G401.6 (cell line): ENCODE data around the gene HTR2C.
"Not testable (repeated sequence)": the region's sequence is repeated elsewhere in the genome, so short reads cannot be mapped to it uniquely, and the experiment has no call there.

Experiments
- FAIRE-seq: peaks from 2 replicates; lab custom pipeline; 2012; peaks lifted over from hg19 to GRCh38; lab: Jason Lieb, UNC

The HTR2C gene

DNA sequence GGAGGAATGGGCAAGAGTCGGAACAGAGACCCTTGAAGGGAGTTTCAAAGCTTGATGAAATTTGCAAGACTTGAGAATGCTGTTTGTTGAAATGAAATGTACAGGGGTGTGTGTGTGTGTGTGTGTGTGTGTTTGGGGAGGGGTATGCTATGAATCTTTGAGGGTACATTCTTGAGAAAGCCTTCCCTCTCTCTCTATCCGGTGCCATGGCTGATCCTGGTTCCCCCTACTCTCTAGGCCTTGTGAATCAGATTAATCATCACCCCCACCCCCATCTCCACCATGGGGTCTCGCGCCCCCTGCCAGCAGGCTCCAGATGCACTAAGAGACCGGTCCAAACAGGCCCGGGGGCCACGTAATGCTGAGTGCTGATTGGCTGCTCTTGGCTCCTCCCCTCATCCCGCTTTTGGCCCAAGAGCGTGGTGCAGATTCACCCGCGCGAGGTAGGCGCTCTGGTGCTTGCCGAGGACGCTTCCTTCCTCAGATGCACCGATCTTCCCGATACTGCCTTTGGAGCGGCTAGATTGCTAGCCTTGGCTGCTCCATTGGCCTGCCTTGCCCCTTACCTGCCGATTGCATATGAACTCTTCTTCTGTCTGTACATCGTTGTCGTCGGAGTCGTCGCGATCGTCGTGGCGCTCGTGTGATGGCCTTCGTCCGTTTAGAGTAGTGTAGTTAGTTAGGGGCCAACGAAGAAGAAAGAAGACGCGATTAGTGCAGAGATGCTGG, at the start of gene HTR2C:
TSS of gene HTR2C (plus strand) at position 441 of the 729 bp plus-strand sequence. CDS start 142,851 bp downstream, outside the sequence.
- no peak for FAIRE-seq

- FAIRE-seq: no peak
These were observed 3.5 kb upstream of the HTR2C start for GRCh38 chrX:114580336-114580735.

DNA sequence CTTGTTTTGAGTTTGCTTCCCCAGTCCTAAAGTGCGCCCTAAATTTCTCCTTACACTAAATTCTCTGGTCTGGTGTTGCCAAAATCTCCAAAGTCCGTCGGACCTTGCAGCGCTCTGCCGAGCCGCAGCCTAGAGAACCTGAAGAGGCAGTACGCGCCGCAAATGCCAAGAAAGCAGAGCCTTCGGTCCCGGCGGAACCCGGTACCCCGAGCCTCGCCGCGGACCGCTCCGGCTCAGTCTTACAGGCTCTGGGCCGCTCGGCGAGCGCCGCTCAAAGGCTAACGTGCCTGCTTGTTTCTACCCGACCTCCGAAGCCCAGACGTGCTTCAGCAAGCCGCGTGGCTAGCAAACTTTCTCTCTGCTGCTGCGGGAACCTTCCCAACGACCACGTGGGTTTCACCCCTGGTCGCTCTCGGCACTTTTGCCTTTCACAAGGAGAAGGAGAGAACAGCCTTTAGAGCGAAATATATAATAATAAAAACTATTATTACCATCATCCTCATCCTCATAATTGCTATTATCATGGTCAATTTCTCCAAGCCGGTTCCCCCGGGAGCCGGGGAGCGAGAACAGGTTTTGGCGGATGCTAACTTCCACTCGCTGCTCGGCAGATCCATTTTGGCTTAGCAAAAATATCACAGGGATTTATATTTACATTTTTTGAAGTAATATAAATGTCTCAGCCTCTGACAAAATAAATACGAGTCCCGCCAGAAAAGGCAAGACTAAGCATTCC, 2.2 kb upstream of the HTR2C start:
- FAIRE-seq: no peak

GRCh38 chrX:114582264-114582632, 1.6 kb upstream of the HTR2C start:
- FAIRE-seq: no peak

DNA sequence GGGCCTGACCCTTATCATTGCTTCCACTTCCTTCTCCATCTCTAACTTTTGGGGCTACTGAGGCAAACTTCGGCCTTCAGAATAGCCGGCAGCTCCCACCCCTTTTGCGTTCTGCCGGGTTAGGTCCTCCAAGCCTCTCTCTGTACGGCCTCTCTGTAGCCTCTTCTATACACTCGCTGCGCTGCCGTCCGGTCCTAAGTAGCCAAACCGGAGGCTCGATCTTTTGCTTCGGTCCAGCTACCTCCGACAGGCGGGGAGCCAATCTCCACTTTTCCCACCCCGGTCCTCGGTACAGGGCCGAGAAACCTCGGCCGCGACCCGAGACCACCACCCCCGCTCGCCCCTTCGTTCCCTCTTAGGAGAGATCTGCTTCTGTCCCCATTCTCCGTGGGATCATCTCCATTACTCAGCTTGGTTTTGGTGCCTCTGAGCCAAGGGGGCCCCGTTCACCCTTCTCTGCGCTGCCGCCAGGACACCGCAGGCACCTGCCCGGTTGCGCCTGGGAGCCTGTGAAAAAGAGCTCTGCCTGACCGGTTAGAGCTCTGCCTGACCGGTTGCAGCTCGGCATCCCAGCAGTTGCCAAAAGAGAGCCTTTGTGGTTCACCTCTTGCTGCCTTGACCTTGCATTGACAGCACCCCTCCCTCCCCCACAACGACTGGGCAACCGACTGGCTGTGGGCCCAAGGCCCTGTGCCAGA, 1.0 kb upstream of the HTR2C start:
- no peak for FAIRE-seq

DNA sequence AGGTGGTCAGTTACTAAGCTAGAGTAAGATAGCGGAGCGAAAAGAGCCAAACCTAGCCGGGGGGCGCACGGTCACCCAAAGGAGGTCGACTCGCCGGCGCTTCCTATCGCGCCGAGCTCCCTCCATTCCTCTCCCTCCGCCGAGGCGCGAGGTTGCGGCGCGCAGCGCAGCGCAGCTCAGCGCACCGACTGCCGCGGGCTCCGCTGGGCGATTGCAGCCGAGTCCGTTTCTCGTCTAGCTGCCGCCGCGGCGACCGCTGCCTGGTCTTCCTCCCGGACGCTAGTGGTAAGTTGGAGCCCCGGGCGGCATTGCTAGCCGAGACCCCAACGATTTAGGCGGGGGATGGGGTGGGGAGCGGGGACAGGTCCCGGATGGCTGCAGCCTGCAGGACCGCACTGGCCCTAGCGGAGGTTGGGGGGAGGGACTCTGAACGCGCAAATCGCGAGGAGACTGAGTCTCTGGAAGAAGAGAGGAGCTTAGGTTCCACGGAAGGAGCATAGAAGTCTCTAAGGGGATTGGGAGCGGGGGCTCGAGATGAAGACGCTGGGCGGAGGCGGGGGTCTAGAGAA, 573 bp downstream of the HTR2C start:
- no peak for FAIRE-seq

- no peak for FAIRE-seq
These were observed 1.3 kb downstream of the HTR2C start for GRCh38 chrX:114584983-114585842.

DNA sequence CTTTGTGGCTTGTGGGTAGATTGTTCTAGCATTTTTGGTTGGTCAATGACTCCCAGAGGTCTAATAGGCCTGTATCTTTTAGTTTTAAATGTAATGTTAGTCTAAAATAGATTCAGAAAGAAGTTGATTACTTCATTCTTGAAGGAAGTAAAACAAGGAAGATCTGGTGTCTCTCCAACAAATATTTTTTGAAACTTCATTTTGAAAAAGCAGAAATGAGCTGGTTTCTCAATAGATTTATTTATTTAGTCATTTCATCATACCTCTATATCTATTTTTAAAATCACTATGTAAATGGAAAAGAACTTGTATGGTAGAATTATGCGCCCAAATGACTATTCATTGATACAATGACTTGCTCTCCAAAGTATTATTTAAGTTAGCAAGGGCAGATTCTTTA, 7.2 kb downstream of the HTR2C start:
- no peak for FAIRE-seq

- FAIRE-seq: no peak
These were observed 15.4 kb downstream of the HTR2C start for GRCh38 chrX:114599305-114599704.

DNA sequence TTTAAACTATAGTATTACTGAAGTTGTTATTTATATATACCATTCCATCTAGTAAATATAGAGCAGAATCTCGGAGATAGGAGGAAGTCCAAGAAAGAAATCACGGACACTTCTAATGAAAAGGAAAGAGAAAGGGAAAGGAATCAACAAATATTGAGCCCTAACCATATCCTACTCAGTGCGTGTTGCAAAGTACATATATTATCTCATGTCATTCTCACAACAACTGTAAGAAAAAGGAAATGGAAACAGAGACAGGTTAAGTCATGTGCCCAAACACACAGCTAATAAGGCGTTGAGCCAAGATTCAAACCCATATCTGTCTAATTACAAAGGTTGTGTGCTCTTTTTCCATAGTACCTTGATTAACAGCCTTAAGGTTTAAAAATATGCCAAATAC, 16.0 kb downstream of the HTR2C start:
- FAIRE-seq: no peak

DNA sequence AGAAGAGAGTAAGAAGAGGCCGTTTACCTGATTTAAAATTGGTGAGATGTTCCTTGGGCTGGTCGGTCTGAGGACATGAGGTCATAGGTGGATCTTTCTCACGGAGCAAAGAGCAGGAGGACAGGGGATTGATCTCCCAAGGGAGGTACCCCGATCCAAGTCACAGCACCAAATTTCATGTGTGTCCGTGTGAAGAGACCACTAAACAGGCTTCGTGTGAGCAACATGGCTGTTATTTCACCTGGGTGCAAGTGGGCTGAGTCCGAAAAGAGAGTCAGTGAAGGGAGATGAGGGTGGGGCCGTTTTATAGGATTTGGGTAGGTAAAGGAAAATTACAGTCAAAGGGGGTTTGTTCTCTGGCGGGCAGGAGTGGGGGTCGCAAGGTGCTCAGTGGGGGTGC, 22.7 kb downstream of the HTR2C start:
- not testable (repeated sequence) for FAIRE-seq

DNA sequence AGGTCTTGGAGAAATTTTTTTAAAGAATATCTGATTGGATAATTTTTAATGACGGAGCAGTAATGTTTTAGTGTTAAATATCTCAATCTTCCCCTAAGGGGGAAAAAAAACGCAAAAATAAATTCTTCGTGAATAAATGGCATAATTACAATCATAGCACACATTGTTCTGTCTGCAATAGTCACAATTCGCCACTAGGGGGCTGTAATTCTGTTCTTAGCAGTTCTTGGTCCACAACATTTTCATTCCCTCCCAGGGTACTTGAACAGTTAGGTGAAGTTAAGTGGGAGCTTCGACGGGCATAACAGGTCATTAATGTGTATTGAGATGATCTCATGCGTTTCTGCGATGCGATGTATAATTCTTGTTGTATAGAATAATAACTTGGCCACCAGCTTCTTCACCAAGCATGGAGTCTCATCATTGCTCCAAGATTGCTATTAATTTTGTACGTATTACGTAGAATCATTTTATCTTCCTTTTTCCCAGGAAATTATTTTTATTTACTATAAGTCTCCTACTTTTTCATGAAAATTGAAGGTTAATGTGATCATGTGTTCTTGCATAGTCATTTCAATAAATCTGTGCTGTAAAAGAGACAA, 27.2 kb downstream of the HTR2C start:
- FAIRE-seq: peak; percentile 56

DNA sequence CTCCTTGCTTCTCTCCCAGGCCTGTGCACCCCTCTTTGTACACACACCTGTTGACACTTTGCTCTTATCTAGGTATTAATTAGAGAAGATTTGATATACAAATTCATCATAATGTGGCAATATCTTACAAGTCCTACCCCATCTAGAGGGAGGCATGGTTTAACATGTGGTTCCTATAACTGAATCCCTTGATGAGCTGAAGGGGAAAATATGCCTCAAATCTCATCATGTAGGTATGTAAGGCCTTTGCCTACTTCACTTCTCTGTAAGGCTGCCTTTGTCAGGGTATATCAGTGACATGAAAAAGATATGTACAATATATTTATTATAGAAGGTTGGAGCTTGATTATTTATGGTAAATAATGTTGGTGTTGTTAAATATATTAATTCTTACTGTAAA, 31.9 kb downstream of the HTR2C start:
- FAIRE-seq: no peak

GRCh38 chrX:114619874-114620273, 36.0 kb downstream of the HTR2C start:
- peak; percentile 81 for FAIRE-seq

- peak; percentile 36 for FAIRE-seq
These were observed 42.4 kb downstream of the HTR2C start for GRCh38 chrX:114626323-114626722.

DNA sequence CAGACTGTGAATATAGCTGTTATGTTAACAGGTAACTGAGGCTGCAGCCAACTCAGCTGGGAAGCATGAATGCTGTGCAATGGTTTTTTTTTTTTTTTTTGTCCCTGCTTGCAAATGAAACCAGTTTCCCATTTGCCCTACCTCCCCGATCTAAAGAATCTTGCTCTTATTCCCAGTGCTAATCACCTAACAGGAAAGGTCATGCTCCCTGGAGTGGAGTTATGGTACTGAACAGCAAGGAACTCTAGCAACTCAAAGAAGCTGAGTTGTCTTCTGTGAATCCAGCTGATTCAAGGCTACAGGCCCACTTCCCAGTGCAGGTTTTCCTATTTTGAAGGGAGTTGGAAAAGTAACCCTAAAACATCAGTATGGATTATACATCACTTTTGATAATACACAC, 52.1 kb downstream of the HTR2C start:
- no peak for FAIRE-seq

DNA sequence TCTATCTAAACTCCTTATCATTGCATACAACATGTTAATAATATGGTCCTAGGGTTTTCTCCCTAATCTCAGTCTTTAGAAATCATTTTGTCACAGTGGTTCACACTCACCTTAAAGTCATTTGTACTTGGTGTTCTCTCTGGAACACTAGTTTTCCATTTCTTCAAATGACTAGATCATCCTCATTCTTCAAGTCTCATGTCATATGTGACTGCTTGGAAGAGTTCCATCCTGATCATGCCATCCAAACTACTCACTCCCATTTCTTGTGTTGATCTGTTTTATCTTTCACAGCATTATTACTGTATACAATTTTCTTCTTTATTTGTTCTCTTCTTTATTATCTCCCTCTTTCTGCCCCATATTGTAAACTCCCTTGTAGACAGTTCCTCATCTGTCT, 66.5 kb downstream of the HTR2C start:
- FAIRE-seq: no peak

GRCh38 chrX:114675365-114675764, 91.5 kb downstream of the HTR2C start:
- FAIRE-seq: no peak

- not testable (repeated sequence) for FAIRE-seq
These were observed 116.6 kb downstream of the HTR2C start for GRCh38 chrX:114700533-114700932.

DNA sequence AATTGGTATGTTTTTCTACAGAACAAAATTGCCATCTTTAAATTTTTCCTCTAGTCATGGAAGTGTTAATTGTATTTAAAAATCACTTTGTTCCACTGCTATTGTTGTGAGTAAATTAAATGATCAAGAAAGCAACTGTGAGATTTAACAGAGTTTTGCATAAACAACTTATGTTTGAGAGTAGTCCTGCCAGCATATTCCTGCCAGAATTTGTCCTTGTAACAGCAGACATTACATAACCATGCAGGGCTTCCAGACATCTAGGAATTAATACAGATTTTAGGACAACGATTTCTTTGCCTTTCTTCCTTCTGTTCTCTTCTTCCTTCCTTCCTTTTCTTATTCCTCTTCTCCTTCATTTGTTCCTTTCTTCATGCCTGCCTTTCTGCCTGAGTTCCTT, 125.5 kb downstream of the HTR2C start:
- FAIRE-seq: no peak

GRCh38 chrX:114710571-114710970, 126.7 kb downstream of the HTR2C start:
- FAIRE-seq: no peak

GRCh38 chrX:114712466-114712865, 128.6 kb downstream of the HTR2C start:
- FAIRE-seq: no peak
